ENCODE data around the gene GNG11. TPM values are rescaled to one million over a fixed set of nuclear protein-coding genes. Genes with fewer than 3 reads are reported as not detected.

The GNG11 gene
- total RNA-seq, 1 donor from 2014 or later, result 8.8 TPM

- no peaks in the 10 kb centered on the region for H3K27me3 Mint-ChIP-seq (ENCODE audit: low read depth, unreplicated experiment)
- H3K9me3 Mint-ChIP-seq (ENCODE audit: unreplicated experiment), result no peaks in the 10 kb centered on the region
- H3K4me2 ChIP-seq (ENCODE audit: low read length), result peak overlapping the region; percentile 99
- H4K20me1 ChIP-seq (ENCODE audit: insufficient read depth, low read length), result no peaks in the 10 kb centered on the region
- peaks cover 4% of the 10 kb centered on the region for H3K4me1 ChIP-seq (ENCODE audit: insufficient read depth, low read length)
- no peaks in the 10 kb centered on the region for H3K27me3 ChIP-seq (ENCODE audit: insufficient read depth, low read length)
- TF ChIP-seq EZH2 (IDR thresholded peaks at IDR 0.05; ENCODE audit: insufficient read depth, low read length), result no peak
- TF ChIP-seq, protein P1, sequence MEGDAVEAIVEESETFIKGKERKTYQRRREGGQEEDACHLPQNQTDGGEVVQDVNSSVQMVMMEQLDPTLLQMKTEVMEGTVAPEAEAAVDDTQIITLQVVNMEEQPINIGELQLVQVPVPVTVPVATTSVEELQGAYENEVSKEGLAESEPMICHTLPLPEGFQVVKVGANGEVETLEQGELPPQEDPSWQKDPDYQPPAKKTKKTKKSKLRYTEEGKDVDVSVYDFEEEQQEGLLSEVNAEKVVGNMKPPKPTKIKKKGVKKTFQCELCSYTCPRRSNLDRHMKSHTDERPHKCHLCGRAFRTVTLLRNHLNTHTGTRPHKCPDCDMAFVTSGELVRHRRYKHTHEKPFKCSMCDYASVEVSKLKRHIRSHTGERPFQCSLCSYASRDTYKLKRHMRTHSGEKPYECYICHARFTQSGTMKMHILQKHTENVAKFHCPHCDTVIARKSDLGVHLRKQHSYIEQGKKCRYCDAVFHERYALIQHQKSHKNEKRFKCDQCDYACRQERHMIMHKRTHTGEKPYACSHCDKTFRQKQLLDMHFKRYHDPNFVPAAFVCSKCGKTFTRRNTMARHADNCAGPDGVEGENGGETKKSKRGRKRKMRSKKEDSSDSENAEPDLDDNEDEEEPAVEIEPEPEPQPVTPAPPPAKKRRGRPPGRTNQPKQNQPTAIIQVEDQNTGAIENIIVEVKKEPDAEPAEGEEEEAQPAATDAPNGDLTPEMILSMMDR (IDR thresholded peaks at IDR 0.05; ENCODE audit: insufficient read depth, low read depth, low read length), result no peak
- peaks cover 8% of the 10 kb centered on the region for H3K4me1 Mint-ChIP-seq (ENCODE audit: low read depth, unreplicated experiment)
- H3K4me3 Mint-ChIP-seq (ENCODE audit: unreplicated experiment), result peak overlapping the region; percentile 89
- FAIRE-seq (no peak), DNase-seq (ENCODE audit: low read depth) (peak; percentile 74)
- H3K79me2 ChIP-seq (ENCODE audit: insufficient read depth, low read length), result no peaks in the 10 kb centered on the region
- no peaks in the 10 kb centered on the region for H3K36me3 ChIP-seq (ENCODE audit: insufficient read depth, low read length)
- peak overlapping the region; percentile 60 for H3K27ac ChIP-seq (ENCODE audit: low read depth, low read length)
- H3K9ac ChIP-seq (ENCODE audit: low read length), result peak overlapping the region; percentile 88
- no peak overlapping the region for H2AFZ ChIP-seq (ENCODE audit: low read depth, low read length)
- peak overlapping the region; percentile 93 for H3K4me3 ChIP-seq (ENCODE audit: insufficient read depth, low read depth, low read length)
- H3K36me3 Mint-ChIP-seq (ENCODE audit: low read depth, unreplicated experiment), result no peaks in the 10 kb centered on the region
- H3K27ac Mint-ChIP-seq (ENCODE audit: unreplicated experiment), result no peak overlapping the region
- no peaks in the 10 kb centered on the region for H3K9me3 ChIP-seq (ENCODE audit: insufficient read depth, low read depth, low read length)
Measured at GRCh38 chr7:93889261-93889660, 32.3 kb upstream of the GNG11 start.

DNA sequence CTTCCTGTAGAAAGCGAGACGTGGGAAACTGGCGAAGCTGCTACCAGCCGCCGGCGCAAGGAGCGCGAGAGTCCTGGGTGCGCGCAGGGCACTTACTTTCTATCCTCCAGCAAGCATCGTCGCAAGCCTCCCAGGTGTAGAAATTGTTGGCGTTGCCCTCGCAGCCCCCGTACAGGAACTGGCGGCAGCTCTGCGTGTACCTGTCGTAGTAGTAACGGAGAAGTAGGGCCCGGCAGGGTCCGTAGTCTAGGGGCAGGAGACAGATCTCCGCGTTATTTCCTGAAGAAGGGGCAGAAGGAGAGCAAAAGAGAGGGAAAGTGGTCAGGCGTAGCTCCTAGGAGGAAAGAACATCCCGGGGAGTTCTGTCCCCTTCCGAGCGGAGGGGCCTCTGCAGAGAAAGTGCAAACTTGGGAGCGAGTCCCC, 31.5 kb upstream of the GNG11 start:
- Mint-ChIP-seq H3K9me3 (ENCODE audit: unreplicated experiment) (no peaks in the 10 kb centered on the region), H3K27me3 (ENCODE audit: low read depth, unreplicated experiment) (no peaks in the 10 kb centered on the region), H3K36me3 (ENCODE audit: low read depth, unreplicated experiment) (no peaks in the 10 kb centered on the region), H3K4me1 (ENCODE audit: low read depth, unreplicated experiment) (peaks cover 12% of the 10 kb centered on the region), H3K4me3 (ENCODE audit: unreplicated experiment) (peak overlapping the region; percentile 89), H3K27ac (ENCODE audit: unreplicated experiment) (peak overlapping the region; percentile 19)
- Histone ChIP-seq H4K20me1 (ENCODE audit: insufficient read depth, low read length) (no peaks in the 10 kb centered on the region), H3K79me2 (ENCODE audit: insufficient read depth, low read length) (no peaks in the 10 kb centered on the region), H3K27ac (ENCODE audit: low read depth, low read length) (peak overlapping the region; percentile 60), H3K27me3 (ENCODE audit: insufficient read depth, low read length) (no peaks in the 10 kb centered on the region), H2AFZ (ENCODE audit: low read depth, low read length) (peak overlapping the region; percentile 93), H3K9me3 (ENCODE audit: insufficient read depth, low read depth, low read length) (no peaks in the 10 kb centered on the region), H3K4me1 (ENCODE audit: insufficient read depth, low read length) (peaks cover 8% of the 10 kb centered on the region), H3K4me3 (ENCODE audit: insufficient read depth, low read depth, low read length) (peak overlapping the region; percentile 93), H3K36me3 (ENCODE audit: insufficient read depth, low read length) (no peaks in the 10 kb centered on the region), H3K9ac (ENCODE audit: low read length) (peak overlapping the region; percentile 88), H3K4me2 (ENCODE audit: low read length) (peak overlapping the region; percentile 99)
- TF ChIP-seq, protein P1 (IDR thresholded peaks at IDR 0.05; ENCODE audit: insufficient read depth, low read depth, low read length), result no peak
- no peak for TF ChIP-seq EZH2 (IDR thresholded peaks at IDR 0.05; ENCODE audit: insufficient read depth, low read length)
- no peak for FAIRE-seq
- peak; percentile 62 for DNase-seq (ENCODE audit: low read depth)

DNA sequence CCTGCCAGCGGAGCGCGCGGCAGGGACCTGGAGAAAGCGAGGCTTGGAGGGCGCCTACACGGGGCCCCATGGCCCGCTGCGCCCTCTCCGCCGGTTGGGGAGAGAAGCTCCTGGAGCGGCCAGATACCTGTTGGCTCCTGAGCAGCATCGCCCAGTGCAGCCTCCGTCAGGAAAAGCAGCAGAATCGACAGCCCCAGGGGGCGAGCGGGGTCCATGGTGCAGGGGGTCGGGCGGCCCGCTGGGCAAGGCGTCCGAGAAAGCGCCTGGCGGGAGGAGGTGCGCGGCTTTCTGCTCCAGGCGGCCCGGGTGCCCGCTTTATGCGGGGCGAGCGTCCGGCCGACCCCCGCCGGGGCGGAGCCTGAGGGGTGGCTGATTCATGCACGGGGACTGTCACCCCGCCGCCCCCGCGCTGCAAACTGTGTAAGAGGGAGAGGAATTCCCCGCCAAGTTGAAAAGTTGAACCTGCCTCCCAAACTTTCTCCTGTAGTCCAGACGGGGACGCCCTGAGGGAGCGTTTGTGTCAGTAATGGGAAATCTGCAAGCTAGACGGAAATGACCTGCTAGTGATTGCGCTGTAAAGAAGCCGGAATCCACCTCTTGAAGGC, 31.0 kb upstream of the GNG11 start, which contains the start of gene TFPI2:
TFPI2 (minus strand) TSS at position 290 of the 605 bp plus-strand sequence; CDS start at position 215, 75 bp downstream.
- Mint-ChIP-seq H3K4me3 (ENCODE audit: unreplicated experiment) (peak within 1 kb of the TSS; percentile 89), H3K36me3 (ENCODE audit: low read depth, unreplicated experiment) (no peaks in the 10 kb centered on the region), H3K27me3 (ENCODE audit: low read depth, unreplicated experiment) (no peaks in the 10 kb centered on the region), H3K9me3 (ENCODE audit: unreplicated experiment) (no peaks in the 10 kb centered on the region), H3K4me1 (ENCODE audit: low read depth, unreplicated experiment) (peaks cover 12% of the 10 kb centered on the region), H3K27ac (ENCODE audit: unreplicated experiment) (peak within 1 kb of the TSS; percentile 20)
- peak; percentile 82 for DNase-seq (ENCODE audit: low read depth)
- no peaks in the 10 kb centered on the region for H3K9me3 ChIP-seq (ENCODE audit: insufficient read depth, low read depth, low read length)
- no peaks in the 10 kb centered on the region for H3K27me3 ChIP-seq (ENCODE audit: insufficient read depth, low read length)
- H3K79me2 ChIP-seq (ENCODE audit: insufficient read depth, low read length), result no peaks in the 10 kb centered on the region
- peak within 1 kb of the TSS; percentile 93 for H2AFZ ChIP-seq (ENCODE audit: low read depth, low read length)
- H3K4me1 ChIP-seq (ENCODE audit: insufficient read depth, low read length), result peaks cover 8% of the 10 kb centered on the region
- H3K4me2 ChIP-seq (ENCODE audit: low read length), result peak within 1 kb of the TSS; percentile 99
- H3K4me3 ChIP-seq (ENCODE audit: insufficient read depth, low read depth, low read length), result peak within 1 kb of the TSS; percentile 93
- FAIRE-seq, result no peak
- peak within 1 kb of the TSS; percentile 88 for H3K9ac ChIP-seq (ENCODE audit: low read length)
- H4K20me1 ChIP-seq (ENCODE audit: insufficient read depth, low read length), result no peaks in the 10 kb centered on the region
- no peaks in the 10 kb centered on the region for H3K36me3 ChIP-seq (ENCODE audit: insufficient read depth, low read length)
- peak within 1 kb of the TSS; percentile 60 for H3K27ac ChIP-seq (ENCODE audit: low read depth, low read length)
- TF ChIP-seq EZH2 (IDR thresholded peaks at IDR 0.05; ENCODE audit: insufficient read depth, low read length), result no peak
- TF ChIP-seq, protein P1 (IDR thresholded peaks at IDR 0.05; ENCODE audit: insufficient read depth, low read depth, low read length), result no peak

Measured in astrocyte (in vitro differentiated cells and primary cell).